GM21619 (cell line): ENCODE measurements around the gene DMBX1.

Experiments used
- ATAC-seq: cut with Tn5 transposase; IDR thresholded peaks from one replicate; pipeline ENCODE4 v1.9.1; 2021; ENCODE audit not compliant: unreplicated experiment

DMBX1 gene

GRCh38 chr1:46522969-46523320, 33.3 kb downstream of the DMBX1 start:
- ATAC-seq: no peak

GRCh38 chr1:46523496-46524353, 34.1 kb downstream of the DMBX1 start:
- no peak for ATAC-seq

- no peak for ATAC-seq
These were observed 35.2 kb downstream of the DMBX1 start for GRCh38 chr1:46524843-46525242.

- ATAC-seq: no peak
These were observed 35.8 kb downstream of the DMBX1 start for GRCh38 chr1:46525253-46525983.

- no peak for ATAC-seq
These were observed 36.5 kb downstream of the DMBX1 start for GRCh38 chr1:46526013-46526690.

GRCh38 chr1:46526691-46527291, 37.2 kb downstream of the DMBX1 start:
- no peak for ATAC-seq

- ATAC-seq: no peak
These were observed 38.0 kb downstream of the DMBX1 start for GRCh38 chr1:46527474-46528296.

- no peak for ATAC-seq
These were observed 38.8 kb downstream of the DMBX1 start for GRCh38 chr1:46528297-46528955.

GRCh38 chr1:46529031-46529630, 39.5 kb downstream of the DMBX1 start:
- no peak for ATAC-seq

GRCh38 chr1:46530311-46530710, 40.7 kb downstream of the DMBX1 start:
- no peak for ATAC-seq

GRCh38 chr1:46530791-46531409, 41.3 kb downstream of the DMBX1 start:
- ATAC-seq: no peak

- no peak for ATAC-seq
These were observed 42.5 kb downstream of the DMBX1 start for GRCh38 chr1:46532095-46532494.

- ATAC-seq: no peak
These were observed 43.0 kb downstream of the DMBX1 start for GRCh38 chr1:46532498-46533178.

- ATAC-seq: no peak
These were observed 43.7 kb downstream of the DMBX1 start for GRCh38 chr1:46533179-46533864.

- no peak for ATAC-seq
These were observed 45.4 kb downstream of the DMBX1 start for GRCh38 chr1:46535063-46535462.

- no peak for ATAC-seq
These were observed 46.9 kb downstream of the DMBX1 start for GRCh38 chr1:46536527-46536926.

- ATAC-seq: no peak
These were observed 48.0 kb downstream of the DMBX1 start for GRCh38 chr1:46537651-46538050.

- no peak for ATAC-seq
These were observed 48.5 kb downstream of the DMBX1 start for GRCh38 chr1:46538147-46538546.
